Thymus (tissue), 11 donors: ENCODE results near the gene INSR. TPM values are rescaled to one million over a fixed set of nuclear protein-coding genes. Genes with fewer than 3 reads are reported as not detected.
"Not testable (repeated sequence)": the region's sequence is repeated elsewhere in the genome, so short reads cannot be mapped to it uniquely, and the experiment has no call there.

Experiments used
- DNase-seq, 9 donors: peaks; one replicate each; pipeline ENCODE4 v3.0.0-alpha.2; 2013; ENCODE audit warnings: low spot score in 9 of 9, low read depth in 6 of 9, missing footprints in 1 of 9
- H3K27ac ChIP-seq, 2 donors: one replicate each; pipeline ENCODE4 v1.5.1; 2013; ENCODE audit warnings: control low read depth in 1 of 2, low read depth in 1 of 2, low read length in 1 of 2, mild to moderate bottlenecking in 1 of 2, moderate library complexity in 1 of 2
- H3K27me3 ChIP-seq, 2 donors: one replicate each; pipeline ENCODE4 v1.5.1; 2013; ENCODE audit warnings: low read length in 1 of 2; ENCODE audit not compliant: control insufficient read depth in 2 of 2, insufficient read depth in 1 of 2
- H3K36me3 ChIP-seq, 2 donors: one replicate each; pipeline ENCODE4 v1.5.1; 2013; ENCODE audit warnings: low read length in 1 of 2, mild to moderate bottlenecking in 1 of 2, moderate library complexity in 1 of 2; ENCODE audit not compliant: control insufficient read depth in 2 of 2, insufficient read depth in 2 of 2
- H3K4me1 ChIP-seq, 2 donors: one replicate each; pipeline ENCODE4 v1.5.1; 2013; ENCODE audit warnings: low read length in 2 of 2; ENCODE audit not compliant: control insufficient read depth in 2 of 2, insufficient read depth in 2 of 2
- H3K4me3 ChIP-seq, 2 donors: one replicate each; pipeline ENCODE4 v1.5.1; 2013; ENCODE audit warnings: low read length in 2 of 2, control low read depth in 1 of 2, mild to moderate bottlenecking in 1 of 2
- H3K9me3 ChIP-seq, 2 donors: one replicate each; pipeline ENCODE4 v1.5.1; 2013; ENCODE audit warnings: low read length in 1 of 2, mild to moderate bottlenecking in 1 of 2; ENCODE audit not compliant: control insufficient read depth in 2 of 2, insufficient read depth in 1 of 2
- WGBS: extraction: QIAGEN DNeasy Blood & Tissue Kit; methylation state at CpG from one replicate; pipeline ENCODE4 v1.1.7; 2013; 5-methylcytosine and 5-hydroxymethylcytosine counted together
- polyA plus RNA-seq: library from polyadenylated mRNA; stranded (reverse); fragments of 200-250 nt; gene quantifications from one replicate; pipeline ENCODE4 v1.2.3, GENCODE V29; 2013
- total RNA-seq: library from RNA; stranded (reverse); fragments of 120-200 nt; gene quantifications from one replicate; pipeline ENCODE4 v1.2.4, GENCODE V29; 2013
- donor health status: healthy.

The INSR gene
- total and polyA plus RNA-seq, 2 donors, result 5.5 to 6.0 TPM

GRCh38 chr19:7328647-7329046, 34.4 kb upstream of the INSR start:
- Histone ChIP-seq H3K4me3 (no peak overlapping the region), H3K27ac (no peak overlapping the region), H3K36me3 (no peaks in the 10 kb centered on the region), H3K9me3 (peaks cover 0 to 3% of the 10 kb centered on the region in 2 donors), H3K4me1 (no peaks in the 10 kb centered on the region), H3K27me3 (no peaks in the 10 kb centered on the region)
- no peak for DNase-seq
- WGBS, result 80% methylated on average over 4 of the region's 4 CpGs

GRCh38 chr19:7327802-7328201, 33.6 kb upstream of the INSR start:
- no peak for DNase-seq
- H3K4me3 ChIP-seq, result no peak overlapping the region
- WGBS, result 92% methylated on average over 1 of the region's 1 CpG
- peaks cover 0 to 3% of the 10 kb centered on the region in 2 donors for H3K9me3 ChIP-seq
- no peaks in the 10 kb centered on the region for H3K27me3 ChIP-seq
- H3K27ac ChIP-seq, result no peak overlapping the region
- no peaks in the 10 kb centered on the region for H3K4me1 ChIP-seq
- H3K36me3 ChIP-seq, result no peaks in the 10 kb centered on the region

GRCh38 chr19:7326105-7326877, 32.1 kb upstream of the INSR start:
- H3K4me1 ChIP-seq, result no peaks in the 10 kb centered on the region
- no peak overlapping the region for H3K4me3 ChIP-seq
- H3K27me3 ChIP-seq, result no peaks in the 10 kb centered on the region
- H3K36me3 ChIP-seq, result no peaks in the 10 kb centered on the region
- H3K9me3 ChIP-seq, result peaks cover 0 to 3% of the 10 kb centered on the region in 2 donors
- peak in 2 of 9 donors; percentile 28 to 38 for DNase-seq
- H3K27ac ChIP-seq, result no peak overlapping the region
- 87% methylated on average over 10 of the region's 10 CpGs for WGBS

DNA sequence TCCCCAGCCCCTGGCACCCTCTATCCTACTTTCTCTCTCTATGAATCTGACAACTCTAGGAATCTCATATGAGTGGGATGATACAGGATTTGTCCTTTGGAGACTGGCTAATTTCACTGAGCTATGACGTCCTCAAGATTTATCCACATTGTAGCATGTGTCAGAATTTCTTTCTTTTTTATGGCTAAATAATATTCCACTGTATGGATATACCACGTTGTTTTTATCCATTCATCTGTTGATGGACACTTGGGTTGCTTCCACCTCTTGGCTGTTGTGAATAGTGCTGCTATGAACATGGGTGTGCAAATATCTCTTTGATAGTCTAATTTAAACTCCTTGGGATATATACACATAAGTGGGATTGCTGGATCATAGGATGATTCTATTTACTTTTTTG, 24.0 kb upstream of the INSR start:
- H3K9me3 ChIP-seq, result no peaks in the 10 kb centered on the region
- no peak overlapping the region for H3K4me3 ChIP-seq
- no peaks in the 10 kb centered on the region for H3K27me3 ChIP-seq
- DNase-seq, result no peak
- WGBS, result 48% methylated on average over 2 of the region's 2 CpGs
- no peaks in the 10 kb centered on the region for H3K36me3 ChIP-seq
- no peak overlapping the region for H3K27ac ChIP-seq
- H3K4me1 ChIP-seq, result no peaks in the 10 kb centered on the region

DNA sequence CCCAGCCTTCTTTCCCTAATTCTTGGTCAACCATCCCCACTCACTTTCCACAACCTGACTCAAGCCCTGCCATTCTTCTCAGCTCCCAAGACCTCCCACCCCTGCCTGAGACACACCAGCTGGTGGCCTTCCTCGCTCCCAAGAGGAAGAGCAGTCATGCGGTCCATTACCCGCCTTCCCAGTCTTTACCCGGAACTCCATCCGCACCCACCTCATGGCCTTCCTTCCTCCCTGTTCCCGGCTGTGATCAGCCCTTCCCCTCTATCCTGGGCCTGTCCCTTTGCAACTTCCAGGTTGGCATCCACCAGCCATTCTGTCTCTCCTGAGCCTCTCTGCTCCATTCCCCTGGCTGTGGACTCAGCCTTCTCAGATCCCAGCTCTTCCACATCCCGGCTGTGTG, 18.6 kb upstream of the INSR start:
- no peak overlapping the region for H3K4me3 ChIP-seq
- no peak overlapping the region for H3K27ac ChIP-seq
- DNase-seq, result no peak
- H3K4me1 ChIP-seq, result no peaks in the 10 kb centered on the region
- WGBS, result 93% methylated on average over 7 of the region's 7 CpGs
- H3K27me3 ChIP-seq, result no peaks in the 10 kb centered on the region
- no peaks in the 10 kb centered on the region for H3K36me3 ChIP-seq
- no peaks in the 10 kb centered on the region for H3K9me3 ChIP-seq

DNA sequence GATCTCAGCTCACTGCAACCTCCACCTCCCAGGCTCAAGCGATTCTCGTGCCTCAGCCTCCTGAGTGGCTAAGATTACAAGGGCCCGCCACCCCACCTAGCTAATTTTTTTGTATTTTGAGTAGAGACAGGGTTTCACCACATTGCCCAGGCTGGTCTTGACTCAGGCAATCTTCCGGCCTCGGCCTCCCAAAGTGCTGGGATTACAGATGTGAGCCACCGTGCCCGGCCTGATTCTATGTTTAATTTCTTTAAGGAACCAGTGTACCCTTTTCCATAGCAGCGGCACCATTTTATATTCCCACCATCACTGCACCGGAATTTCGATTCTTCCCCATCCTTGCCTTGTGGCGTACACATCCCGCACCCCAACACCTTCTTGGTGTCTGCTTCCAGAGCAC, 17.7 kb upstream of the INSR start:
- no peaks in the 10 kb centered on the region for H3K27me3 ChIP-seq
- H3K4me3 ChIP-seq, result no peak overlapping the region
- no peaks in the 10 kb centered on the region for H3K36me3 ChIP-seq
- no peaks in the 10 kb centered on the region for H3K9me3 ChIP-seq
- H3K27ac ChIP-seq, result no peak overlapping the region
- WGBS, result 98% methylated on average over 12 of the region's 12 CpGs
- no peak for DNase-seq
- no peaks in the 10 kb centered on the region for H3K4me1 ChIP-seq

DNA sequence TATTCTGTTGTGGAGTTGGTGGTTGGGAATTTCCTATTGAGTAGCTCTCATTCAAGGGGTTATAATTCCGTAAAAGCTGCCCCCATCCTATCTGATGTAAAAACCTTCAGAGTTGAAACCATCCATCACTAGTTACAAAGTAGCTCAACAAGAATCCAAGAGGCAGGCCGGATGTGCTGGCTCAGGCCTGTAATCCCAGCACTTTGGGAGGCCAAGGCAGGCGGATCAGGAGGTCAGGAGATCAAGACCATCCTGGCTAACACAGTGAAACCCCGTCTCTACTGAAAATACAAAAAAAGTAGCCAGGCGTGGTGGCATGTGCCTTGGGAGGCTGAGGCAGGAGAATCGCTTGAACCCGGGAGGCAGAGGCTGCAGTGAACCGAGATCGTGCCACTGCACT, 14.1 kb upstream of the INSR start:
- not testable (repeated sequence) for H3K4me1 ChIP-seq, H3K27ac ChIP-seq, H3K27me3 ChIP-seq, H3K36me3 ChIP-seq, H3K9me3 ChIP-seq, H3K4me3 ChIP-seq, DNase-seq
- WGBS, result 93% methylated on average over 9 of the region's 9 CpGs

DNA sequence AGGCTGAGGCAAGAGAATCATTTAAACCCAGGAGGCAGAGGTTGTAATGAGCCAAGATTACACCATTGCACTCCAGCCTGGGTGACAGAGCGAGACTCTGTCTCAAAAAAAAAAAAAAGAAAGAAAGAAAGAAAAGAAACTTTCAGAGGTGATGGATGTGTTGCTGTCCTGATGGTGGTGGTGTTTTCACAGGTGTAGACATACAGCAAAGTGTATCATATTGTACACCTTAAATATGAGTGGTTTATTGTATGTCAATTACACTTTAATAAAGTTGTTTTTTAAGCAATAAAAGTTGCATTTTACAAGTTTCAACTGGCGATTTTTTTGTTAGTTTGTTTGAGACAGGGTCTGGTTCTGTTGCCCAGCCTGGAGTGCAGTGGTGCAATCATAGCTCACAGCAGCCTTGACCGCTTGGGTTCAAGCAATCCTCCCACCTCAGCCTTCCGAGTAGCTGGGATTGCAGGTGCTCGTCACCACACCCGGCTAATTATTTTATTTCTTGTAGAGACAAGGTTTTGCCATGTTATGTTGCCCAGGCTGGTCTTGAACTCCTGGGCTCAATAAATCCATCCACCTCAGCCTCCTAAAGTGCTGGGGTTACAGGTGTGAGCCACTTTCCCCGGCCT, 13.5 kb upstream of the INSR start:
- Histone ChIP-seq H3K27me3 (no peaks in the 10 kb centered on the region), H3K4me1 (no peaks in the 10 kb centered on the region), H3K27ac (no peak overlapping the region), H3K4me3 (no peak overlapping the region), H3K36me3 (no peaks in the 10 kb centered on the region), H3K9me3 (no peaks in the 10 kb centered on the region)
- WGBS, result 96% methylated on average over 7 of the region's 7 CpGs
- no peak for DNase-seq

GRCh38 chr19:7304200-7304599, 10.0 kb upstream of the INSR start:
- Histone ChIP-seq H3K4me1 (no peaks in the 10 kb centered on the region), H3K4me3 (no peak overlapping the region), H3K27me3 (peaks cover 0 to 2% of the 10 kb centered on the region in 2 donors), H3K27ac (no peak overlapping the region), H3K9me3 (no peaks in the 10 kb centered on the region), H3K36me3 (no peaks in the 10 kb centered on the region)
- DNase-seq, result no peak
- WGBS, result 90% methylated on average over 9 of the region's 9 CpGs
